ENCODE data around the gene CEMIP2.
"Not testable (repeated sequence)": the region's sequence is repeated elsewhere in the genome, so short reads cannot be mapped to it uniquely, and the experiment has no call there.

Gene CEMIP2

DNA sequence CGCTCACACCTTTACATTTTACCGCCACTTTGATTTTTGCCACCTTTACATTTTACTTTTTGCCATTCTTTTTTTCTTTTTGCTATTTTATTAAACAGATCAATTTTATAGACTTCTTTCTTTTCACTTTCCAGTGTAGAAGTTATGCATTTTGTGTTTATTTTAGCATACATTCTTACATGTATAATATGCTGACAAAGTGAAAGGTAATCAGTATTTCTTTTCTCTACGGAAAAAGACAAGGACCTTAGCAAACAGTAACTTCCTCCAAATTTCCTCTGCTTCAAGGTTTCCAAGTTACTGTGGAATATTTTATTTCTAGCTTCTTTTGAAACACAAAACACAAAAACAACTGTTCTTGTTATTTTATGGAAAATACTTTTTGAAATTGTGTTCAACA, 97.0 kb downstream of the CEMIP2 start:
- no peak for DNase-seq

DNA sequence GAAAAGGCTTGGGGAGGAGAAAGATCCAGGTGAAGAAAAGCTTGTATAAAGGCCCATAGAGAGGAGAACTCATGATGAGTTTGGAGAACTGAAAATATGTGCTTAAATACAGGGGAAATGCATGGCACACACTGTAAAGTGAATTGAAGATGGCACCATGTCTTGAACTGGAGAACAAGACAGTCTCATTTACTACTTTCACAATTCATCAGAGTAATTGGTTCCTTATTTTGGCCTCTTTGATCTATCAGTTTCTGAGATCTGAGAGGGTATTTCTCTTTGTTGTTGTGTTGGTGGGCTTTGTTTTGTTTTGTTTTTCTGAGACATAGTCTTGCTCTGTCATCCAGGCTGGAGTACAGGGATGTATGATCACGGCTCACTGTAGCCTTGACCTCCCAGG, 98.2 kb downstream of the CEMIP2 start:
- DNase-seq: no peak

DNA sequence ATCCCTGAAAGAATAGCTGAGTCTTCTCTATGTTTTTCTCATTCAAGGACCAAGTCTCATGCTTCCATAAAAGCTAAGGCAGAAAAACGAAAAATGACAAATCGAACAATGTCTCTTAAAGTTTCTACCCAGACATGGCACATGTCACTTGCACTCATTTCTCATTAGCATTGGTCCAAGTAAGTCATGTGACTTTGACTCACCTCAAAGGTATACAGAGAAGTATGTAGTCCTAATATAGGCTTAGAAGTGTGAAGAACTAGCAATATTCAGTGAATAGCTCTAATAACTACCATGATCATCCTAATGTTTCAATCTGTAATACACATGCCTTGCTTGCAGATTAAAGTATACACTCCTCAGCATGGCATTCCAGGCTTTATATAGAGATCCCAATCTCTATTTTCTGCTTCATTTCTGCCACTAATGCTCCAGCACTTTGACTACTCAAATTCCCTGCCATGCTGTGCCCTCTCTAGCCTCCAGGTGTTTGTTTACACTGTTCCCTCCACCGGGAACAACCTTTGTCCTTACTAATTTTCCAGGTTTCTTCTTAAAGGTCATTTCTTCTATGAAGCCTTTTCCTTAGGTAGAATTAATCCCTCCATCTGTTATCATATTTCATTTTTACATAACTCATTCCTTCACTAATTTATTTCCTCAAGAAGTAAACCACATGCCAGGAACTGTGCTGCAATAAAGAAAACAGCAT, 98.9 kb downstream of the CEMIP2 start:
- no peak for DNase-seq

DNA sequence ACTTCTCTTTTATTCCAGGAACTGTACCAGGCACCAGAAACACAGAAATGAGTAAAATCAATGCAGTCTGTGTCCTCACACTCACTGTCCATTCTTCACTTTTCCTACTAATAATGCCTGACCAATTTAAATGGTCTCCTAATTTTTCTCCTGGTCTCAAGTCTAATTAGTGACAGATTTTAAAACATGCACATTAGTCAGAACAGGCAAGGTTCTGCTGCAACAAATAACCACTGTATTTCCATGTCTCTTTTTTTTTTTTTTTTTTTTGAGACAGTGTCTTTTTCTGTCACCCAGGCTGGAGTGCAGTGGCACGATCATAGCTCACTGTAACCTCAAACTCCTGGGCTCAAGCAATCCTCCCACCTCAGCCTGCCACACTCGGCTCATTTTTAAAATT, 99.6 kb downstream of the CEMIP2 start:
- no peak for DNase-seq

DNA sequence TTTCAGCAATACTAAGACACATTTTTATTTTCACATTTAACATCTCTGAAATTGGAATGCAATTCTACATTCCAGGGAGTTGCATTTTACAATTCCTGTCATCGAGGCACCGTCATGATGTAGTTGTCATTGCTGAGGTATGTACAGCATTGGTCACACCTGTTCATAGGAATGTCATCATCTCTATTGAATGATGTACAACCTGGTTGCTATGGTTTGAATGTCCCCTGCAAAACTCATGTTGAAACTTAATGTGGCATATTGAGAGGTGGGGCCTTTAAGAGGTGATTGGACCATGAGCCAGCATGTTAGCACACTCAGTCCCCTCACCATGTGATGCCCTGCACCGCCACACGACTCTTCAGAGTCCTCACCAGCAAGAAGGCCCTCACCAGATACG, 103.1 kb downstream of the CEMIP2 start:
- DNase-seq: no peak

DNA sequence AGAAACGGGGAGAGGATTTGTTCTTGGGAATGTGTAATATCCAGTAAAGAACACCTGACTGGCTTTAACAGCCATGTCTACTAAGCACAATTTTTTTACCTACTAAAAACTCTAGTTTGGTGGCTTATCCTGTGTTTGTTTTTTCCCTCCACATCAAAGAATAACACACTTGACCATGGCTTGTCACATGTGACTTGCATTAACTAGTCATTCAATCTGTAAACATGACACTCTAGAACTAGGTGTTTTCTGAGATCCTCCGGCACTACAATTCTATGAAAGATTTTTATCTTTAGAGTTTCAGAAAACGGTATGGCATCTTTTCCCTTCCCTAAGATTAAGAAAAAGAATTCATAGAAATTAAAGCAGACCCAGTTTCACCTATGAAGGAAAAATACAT, 103.7 kb downstream of the CEMIP2 start:
- DNase-seq: no peak

DNA sequence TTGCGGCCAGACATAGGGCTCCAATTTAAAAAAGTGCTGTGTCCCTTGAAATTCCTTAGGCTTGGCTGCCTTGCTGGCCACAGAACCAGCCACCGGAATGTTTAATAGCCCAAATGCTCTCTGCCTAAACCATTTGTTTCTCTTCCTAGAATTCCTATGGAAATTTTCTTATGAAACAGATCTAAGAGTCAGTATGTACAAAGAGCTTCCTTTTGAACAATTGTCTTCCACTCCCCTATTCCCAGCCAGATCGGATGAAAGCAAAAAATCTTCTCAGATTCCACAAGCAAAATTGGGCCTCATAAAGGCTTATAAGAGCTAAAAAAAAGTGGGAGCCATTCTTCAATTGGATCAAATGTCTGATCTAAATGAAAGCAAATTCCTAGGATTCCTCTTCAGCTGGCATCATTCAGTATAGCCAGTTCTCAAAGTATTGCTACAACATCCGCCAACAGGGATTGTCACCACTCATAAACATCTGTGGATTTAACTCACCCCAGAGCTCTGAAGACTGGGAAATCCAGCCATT, 104.3 kb downstream of the CEMIP2 start:
- DNase-seq: no peak

DNA sequence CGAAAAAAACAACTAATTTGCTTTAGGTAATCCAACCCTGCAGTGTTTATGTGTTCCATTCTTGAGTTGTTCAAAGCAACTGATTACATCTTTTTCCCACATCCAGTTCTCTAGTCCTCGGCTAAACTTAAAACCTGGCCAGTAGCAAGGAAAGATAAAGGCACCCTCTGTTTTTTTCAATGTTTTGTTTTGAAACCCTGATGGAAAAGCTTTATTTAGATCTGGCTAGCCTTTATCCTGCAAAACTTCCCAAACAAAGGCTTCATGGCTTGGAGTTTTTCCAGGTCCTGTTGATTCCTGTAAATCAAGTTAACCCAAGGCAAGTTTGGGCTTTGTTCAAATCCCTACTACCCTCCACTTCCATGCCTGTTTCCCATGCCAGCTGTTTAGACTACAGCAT, 105.1 kb downstream of the CEMIP2 start:
- no peak for DNase-seq

DNA sequence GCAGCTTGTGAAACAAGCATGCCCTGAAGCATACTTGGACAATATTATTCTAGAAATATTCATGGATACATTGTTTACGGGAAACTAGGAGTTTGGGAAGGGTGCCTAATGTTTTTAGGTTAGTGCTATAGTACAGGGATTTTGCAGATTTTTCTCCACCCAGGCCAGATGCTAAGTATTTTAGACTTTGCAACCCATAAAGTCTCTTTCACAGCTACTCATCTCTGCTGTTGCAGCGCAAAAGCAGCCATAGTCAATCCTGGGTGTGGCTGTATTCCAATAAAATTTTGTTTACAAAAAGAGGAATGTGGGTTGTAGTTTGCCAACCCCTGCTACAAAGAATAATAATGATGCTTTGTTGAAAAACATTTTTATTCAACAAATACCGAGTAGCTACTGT, 106.2 kb downstream of the CEMIP2 start:
- DNase-seq: no peak

DNA sequence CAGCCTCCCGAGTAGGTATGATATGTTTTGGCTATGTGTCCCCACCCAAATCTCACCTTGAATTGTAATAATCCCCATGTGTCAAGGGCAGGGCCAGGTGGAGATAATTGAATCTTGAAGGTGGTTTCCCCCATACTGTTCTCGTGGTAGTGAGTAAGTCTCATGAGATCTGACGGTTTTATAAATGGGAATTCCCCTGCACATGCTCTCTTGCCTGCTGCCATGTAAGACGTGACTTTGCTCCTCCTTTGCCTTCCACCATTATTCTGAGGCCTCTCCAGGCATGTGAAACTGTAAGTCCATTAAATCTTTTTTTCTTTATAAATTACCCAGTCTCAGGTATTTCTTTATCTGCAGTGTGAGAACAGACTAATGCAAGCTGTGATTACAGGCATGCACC, 111.0 kb downstream of the CEMIP2 start:
- DNase-seq: not testable (repeated sequence)

DNA sequence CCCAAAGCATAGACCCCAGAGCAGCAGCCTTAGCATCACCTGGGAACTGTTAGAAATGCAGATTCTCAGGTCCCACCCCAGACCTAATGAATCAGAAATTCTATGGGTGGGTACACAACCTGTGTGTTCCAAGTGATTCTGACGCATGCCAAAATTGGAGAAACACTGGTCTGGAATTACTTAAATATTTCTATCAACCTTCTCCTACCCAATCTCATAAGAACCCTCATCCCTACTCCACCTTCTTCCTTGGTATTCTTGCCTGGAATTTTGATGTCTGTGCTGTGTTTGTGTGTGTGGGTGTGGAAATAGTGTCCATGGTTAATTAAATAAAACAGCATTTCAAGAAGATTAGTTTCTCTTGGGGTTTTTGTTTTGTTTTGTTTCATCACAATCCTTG, 111.8 kb downstream of the CEMIP2 start:
- no peak for DNase-seq

DNA sequence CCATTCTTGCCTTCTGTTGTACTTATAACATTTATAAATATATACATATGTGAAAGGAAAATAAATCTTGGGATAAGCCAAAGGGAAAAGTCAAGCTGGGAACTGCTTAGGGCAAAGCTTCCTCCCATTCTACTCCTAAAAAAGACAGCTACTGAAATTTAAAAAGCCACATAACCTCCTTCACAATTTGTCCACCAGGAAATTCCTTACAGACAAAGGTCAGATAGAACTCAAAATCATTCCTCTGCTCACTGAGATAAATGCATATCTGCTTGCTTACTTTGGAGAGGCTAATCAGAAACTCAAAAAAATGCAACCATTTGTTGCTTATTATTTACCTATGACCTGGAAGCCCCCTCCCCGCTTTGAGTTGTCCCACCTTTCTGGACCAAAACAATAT, 112.5 kb downstream of the CEMIP2 start:
- no peak for DNase-seq

DNA sequence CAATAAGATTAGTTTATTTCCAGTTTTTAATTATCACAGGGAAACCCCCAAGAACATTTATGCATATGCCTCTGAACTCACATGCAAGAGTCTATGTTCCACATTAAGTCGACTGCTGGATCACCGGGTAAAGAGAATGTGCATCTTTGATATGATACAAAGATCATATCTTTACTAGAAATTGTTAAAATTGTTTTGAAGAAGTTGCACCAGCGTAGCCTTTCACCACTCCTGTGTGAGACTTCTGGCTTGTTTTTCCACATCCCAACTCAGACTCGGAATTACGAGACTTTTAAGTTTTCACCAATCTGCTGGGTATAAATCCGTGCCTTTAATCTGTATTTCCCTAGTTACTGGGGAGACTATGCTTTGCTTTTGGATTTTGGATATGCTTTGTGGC, 113.2 kb downstream of the CEMIP2 start:
- DNase-seq: no peak

DNA sequence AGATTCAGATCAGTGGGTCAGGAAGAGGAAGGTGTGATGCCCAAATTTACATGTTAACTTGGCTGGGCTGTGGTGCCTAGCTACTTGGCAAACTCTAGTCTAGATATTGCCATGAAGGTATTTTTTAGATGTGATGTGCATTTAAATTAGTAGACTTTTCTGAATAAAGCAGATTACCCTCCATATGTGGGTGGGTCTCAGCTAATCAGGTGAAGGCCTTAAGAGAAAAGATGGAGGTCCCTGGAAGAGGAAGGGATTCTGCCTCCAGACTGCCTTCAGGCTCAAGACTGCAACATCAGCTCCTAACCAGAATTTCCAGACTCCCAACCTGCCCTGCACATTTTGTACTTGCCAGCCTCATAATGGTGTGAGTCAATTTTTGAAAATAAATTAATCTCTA, 115.8 kb downstream of the CEMIP2 start:
- no peak for DNase-seq

DNA sequence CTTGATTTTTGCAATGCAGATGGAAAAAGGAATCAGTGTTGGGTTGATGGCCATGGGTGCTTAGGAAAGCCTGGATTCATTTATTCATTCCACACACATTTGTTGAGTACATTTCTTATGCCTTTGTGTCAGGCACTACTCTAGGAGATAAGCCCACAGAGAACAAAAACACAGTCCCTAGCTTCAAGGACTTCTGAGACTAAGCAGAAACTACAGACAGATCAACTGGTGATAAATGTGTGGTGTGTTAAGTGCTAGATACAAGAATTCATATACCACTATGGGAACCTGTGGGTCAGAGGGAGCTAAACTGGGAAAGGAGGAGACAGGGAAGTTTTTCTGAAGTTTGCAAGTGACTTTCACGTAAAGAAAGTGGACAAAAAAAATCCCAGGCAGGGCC, 119.9 kb downstream of the CEMIP2 start:
- DNase-seq: no peak

DNA sequence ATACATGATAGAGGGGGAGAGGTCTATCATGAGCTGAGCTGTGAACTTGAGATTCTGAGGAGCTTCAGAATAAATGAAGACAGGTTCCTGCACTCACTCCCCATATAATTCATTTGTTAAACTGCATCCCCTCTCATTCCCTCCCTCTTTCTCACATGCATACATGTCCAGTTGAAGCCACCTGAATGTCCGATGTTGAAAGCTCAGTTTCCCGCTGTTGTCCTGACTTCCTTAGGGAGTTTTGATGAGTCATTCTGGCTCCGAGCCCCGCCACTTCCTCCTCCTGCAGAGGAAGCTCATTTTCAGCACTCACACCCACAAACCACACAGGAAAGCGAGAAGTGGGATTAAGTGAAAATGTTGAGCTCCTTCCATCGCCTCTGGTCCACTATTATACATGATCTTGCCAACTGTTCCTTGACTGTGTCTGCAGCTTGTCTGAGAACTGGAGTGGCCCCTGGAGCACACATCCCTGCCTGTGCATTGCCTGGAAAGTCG, 121.2 kb downstream of the CEMIP2 start:
- no peak for DNase-seq

DNA sequence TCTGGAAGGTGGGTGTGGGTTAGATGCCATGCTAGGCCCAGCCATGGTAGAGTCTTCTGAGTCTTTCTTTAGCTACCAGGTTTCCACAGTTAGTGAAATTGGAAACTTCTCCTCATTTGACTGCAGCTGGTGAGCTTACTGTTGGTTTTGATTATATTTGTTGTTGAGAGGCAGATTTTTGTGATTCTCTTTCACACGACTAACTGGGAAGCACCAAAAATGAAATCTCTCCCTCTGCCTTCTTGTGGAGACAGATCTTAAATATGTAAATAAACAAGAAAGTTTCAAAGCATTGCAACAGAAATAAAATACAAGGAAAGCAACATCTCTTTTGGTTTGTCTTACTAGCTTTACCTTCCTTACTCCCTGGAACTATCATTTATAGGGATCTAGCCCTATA, 122.2 kb downstream of the CEMIP2 start:
- DNase-seq: no peak

DNA sequence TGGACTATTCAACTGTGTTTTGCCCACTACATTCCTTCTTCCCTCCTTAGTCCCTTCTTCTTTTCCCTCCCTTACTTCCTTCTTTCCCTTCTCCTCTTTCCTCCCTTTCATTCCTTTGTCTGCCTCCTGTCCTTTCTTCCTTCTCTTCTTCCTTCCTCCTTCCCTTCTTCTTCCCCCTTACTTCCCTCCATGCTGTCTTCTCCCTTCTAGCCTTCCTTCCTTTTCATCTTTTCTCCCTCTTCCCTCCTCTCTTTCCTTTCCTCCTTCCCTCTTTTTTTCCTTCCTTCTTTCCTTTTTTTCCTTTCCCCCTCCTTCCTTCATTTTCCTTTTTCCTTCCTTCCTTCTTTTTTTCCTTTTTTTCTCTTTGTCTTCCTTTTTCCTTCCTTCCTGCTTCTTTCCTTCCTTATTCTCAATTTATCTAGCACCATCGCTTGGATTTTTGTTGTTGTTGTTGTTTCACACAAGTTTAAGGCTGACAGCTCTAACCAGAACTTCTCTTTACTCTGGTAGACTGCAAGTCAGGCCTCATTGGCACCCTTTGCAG, 123.4 kb downstream of the CEMIP2 start:
- DNase-seq: no peak

DNA sequence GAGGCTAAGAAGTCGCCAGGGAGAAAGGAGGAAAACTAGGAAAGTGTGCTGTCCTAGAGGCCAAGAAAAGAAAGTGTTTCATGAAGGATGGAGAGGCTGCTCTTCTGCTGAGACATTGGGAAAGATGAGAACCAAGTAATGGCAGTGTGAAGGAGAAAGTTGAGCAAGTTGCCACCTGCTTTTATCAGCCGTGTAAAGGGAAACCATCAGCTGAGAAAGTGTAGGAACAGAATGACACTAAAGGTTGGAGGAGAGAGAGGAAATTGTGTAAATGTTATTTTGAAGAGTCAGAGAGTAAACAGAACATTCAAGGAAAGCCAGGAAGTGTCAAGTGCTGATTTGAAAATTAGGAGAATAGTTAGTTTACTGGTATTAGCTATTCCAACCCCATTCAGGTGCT, 125.0 kb downstream of the CEMIP2 start:
- DNase-seq: no peak

DNA sequence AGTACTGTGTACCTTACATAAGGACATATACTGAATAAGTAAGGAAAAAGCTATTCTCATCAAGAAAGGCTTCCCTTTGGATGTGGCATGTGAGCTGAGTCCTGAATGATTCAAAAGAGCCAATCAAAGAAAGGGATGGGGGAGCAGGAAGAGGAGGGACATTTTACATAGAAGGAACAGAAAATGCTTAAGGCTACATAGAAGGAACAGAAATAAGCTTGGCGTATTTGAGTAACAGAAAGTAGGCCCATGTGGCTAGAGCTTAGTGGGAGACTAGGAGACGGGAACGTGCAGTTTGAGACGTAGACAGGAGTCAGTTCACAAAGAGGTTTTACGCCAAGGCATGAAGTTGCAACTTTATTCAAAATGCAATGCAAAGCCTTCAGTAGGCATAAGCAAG, 126.3 kb downstream of the CEMIP2 start:
- DNase-seq: no peak

DNA sequence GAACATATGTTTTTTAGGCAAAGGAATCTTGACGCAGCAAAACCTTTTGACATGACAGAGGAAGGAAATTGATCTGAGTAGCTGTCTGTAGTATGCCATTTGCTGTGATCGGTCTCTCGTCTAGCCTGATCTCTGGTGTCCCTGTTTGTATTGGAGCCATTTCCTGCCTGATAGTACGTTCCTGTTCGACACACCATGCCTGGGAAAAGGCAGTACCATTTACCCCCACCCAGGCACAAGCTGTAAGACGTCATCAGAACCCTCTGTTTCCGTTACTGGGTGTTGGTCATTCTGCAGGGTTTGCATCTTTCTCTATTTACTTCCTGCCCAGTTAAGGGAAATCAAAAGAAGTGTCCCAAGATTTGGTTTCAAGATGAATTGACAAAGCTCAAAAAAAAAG, 129.7 kb downstream of the CEMIP2 start:
- DNase-seq: no peak

DNA sequence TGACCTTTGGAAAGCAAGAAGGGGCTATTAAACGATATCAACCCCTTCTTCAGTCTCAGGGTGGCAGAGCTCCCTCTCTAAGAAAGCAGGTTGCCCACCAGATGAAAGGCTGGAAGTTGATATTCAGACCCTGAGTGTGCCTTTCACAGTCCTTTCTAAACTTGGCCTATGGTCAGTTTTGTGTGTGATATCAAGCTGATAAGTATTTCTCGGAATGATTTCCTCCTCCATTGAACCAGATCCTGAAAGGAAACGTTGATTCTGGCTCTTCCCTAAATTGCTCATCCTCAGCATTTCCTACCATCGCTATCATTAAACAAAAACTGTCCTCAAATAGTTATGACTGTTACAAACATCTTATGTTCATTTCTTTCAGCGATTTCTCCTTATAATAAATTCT, 130.4 kb downstream of the CEMIP2 start:
- no peak for DNase-seq

DNA sequence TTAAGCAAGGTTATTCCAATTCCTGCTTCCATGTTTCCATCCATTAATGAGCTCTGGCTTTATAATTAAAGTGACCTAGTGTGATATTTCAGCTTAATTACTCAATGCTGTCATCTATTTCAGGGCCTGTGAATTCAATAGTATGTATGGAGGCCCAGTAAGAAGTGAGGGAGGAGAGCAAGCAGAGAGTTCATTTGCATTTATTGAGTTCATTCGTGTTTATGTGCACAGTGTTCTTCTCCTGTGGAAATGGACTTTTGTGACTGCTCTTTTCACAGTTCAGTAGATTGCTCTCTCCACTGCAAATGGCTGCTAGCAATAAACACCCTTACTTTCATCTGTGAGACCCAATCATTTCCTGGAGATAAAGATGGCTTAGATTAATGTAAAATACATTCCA, 130.9 kb downstream of the CEMIP2 start:
- no peak for DNase-seq

DNA sequence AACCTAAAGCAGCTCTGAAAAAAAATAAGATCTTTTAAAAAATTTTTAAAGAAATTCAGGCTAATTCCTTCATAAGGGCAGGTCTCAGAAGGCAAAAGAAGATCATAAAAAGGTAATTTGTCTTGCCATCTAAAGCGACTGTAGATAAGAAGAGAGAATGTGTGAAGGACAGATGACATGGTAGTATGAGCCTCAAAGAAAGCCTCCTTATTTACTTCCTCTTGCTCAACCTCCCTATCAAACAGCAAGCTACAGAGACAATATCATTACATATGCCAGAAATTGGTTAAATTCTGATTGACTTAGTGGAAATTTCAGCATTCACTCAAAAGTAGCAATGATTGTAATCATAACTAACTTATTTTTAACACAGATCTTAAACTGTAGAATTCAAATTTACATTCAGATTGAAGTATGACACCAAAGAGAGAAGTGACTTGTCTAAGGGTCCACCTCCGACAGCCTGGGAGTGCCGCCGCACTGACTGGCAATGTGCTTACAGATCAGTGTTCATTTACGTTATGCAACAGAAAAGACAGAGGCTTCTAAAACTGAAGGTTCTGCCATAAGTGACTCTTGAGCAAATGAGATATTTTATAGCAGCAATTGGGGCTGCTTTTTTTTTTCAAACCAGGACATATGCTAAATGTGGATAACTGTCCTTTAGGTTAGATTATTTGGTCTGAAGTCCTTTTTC, 132.0 kb downstream of the CEMIP2 start:
- no peak for DNase-seq
